Measurements from ENCODE around the gene CBX7.

The CBX7 gene

GRCh38 chr22:39128508-39128907, 24.0 kb downstream of the CBX7 start:
- Histone ChIP-seq H3K27ac (no peak overlapping the region), H3K36me3 (no peaks in the 10 kb centered on the region), H3K27me3 (ENCODE audit: insufficient read depth, low read depth, severe bottlenecking) (no peaks in the 10 kb centered on the region), H3K4me3 (ENCODE audit: low read depth, low read length) (no peak overlapping the region), H3K9me3 (ENCODE audit: severe bottlenecking) (no peaks in the 10 kb centered on the region)
- no peak for TF ChIP-seq CTCF (IDR thresholded peaks at IDR 0.05; ENCODE audit: low read depth, low read length)
- no peak for DNase-seq

GRCh38 chr22:39125622-39126021, 26.9 kb downstream of the CBX7 start:
- no peak for TF ChIP-seq CTCF (IDR thresholded peaks at IDR 0.05; ENCODE audit: low read depth, low read length)
- Histone ChIP-seq H3K36me3 (no peaks in the 10 kb centered on the region), H3K27ac (no peak overlapping the region), H3K4me3 (ENCODE audit: low read depth, low read length) (no peak overlapping the region), H3K9me3 (ENCODE audit: severe bottlenecking) (no peaks in the 10 kb centered on the region), H3K27me3 (ENCODE audit: insufficient read depth, low read depth, severe bottlenecking) (no peaks in the 10 kb centered on the region)
- no peak for DNase-seq

- no peak for DNase-seq
- Histone ChIP-seq H3K9me3 (ENCODE audit: severe bottlenecking) (no peaks in the 10 kb centered on the region), H3K4me3 (ENCODE audit: low read depth, low read length) (no peak overlapping the region), H3K27me3 (ENCODE audit: insufficient read depth, low read depth, severe bottlenecking) (no peaks in the 10 kb centered on the region), H3K36me3 (no peaks in the 10 kb centered on the region), H3K27ac (no peak overlapping the region)
- TF ChIP-seq CTCF (IDR thresholded peaks at IDR 0.05; ENCODE audit: low read depth, low read length) = no peak
Measured at GRCh38 chr22:39123751-39124581, 28.5 kb downstream of the CBX7 start.

- Histone ChIP-seq H3K36me3 (no peaks in the 10 kb centered on the region), H3K27ac (no peak overlapping the region), H3K4me3 (ENCODE audit: low read depth, low read length) (no peak overlapping the region), H3K9me3 (ENCODE audit: severe bottlenecking) (no peaks in the 10 kb centered on the region), H3K27me3 (ENCODE audit: insufficient read depth, low read depth, severe bottlenecking) (no peaks in the 10 kb centered on the region)
- no peak for TF ChIP-seq CTCF (IDR thresholded peaks at IDR 0.05; ENCODE audit: low read depth, low read length)
- no peak for DNase-seq
Measured at GRCh38 chr22:39122772-39123470, 29.6 kb downstream of the CBX7 start.

GRCh38 chr22:39120983-39121382, 31.5 kb downstream of the CBX7 start:
- H3K36me3 ChIP-seq = no peaks in the 10 kb centered on the region
- H3K27ac ChIP-seq = no peak overlapping the region
- H3K27me3 ChIP-seq (ENCODE audit: insufficient read depth, low read depth, severe bottlenecking) = no peaks in the 10 kb centered on the region
- H3K4me3 ChIP-seq (ENCODE audit: low read depth, low read length) = no peak overlapping the region
- DNase-seq = no peak
- H3K9me3 ChIP-seq (ENCODE audit: severe bottlenecking) = no peaks in the 10 kb centered on the region
- TF ChIP-seq CTCF (IDR thresholded peaks at IDR 0.05; ENCODE audit: low read depth, low read length) = no peak

Data from WERI-Rb-1 (cell line).